ENCODE data around the gene DAND5. TPM values are rescaled to one million over a fixed set of nuclear protein-coding genes. Genes with fewer than 3 reads are reported as not detected.

DAND5 gene
- total RNA-seq, 1 donor = not detected

DNA sequence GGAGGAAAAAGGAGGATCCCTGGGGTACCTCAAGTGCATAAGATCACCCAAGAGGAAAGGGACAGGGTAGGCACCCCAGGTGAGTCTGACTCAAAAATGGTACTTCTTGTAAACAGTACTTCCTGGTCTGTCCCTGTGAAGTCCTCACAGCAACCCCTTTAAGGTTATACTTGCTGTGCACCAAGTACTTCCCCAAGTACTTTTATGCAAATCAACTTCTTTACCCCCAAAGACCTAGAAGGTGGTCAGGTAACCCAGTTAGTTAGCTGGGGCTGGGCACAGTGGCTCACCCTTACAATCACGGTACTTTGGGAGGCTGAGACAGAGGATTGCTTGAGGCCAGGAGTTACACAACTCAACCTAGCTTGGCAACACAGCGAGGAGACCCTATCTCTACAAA is 28.5 kb upstream of the DAND5 start:
- H3K79me2 ChIP-seq (ENCODE audit: insufficient read depth, low read length) = peaks cover 50% of the 10 kb centered on the region
- H3K27me3 ChIP-seq (ENCODE audit: insufficient read depth, low read length) = no peaks in the 10 kb centered on the region
- H3K36me3 ChIP-seq (ENCODE audit: insufficient read depth, low read length) = peaks cover 59% of the 10 kb centered on the region
- no peak overlapping the region for H2AFZ ChIP-seq (ENCODE audit: low read length)
- peak overlapping the region; percentile 87 for H3K27ac ChIP-seq (ENCODE audit: low read depth, low read length)
- peak; percentile 3 for DNase-seq (ENCODE audit: insufficient read length, low spot score, missing footprints)
- H3K4me3 ChIP-seq (ENCODE audit: insufficient read depth, low read length) = peak overlapping the region; percentile 100
- H3K9me3 ChIP-seq (ENCODE audit: low read depth, low read length) = no peaks in the 10 kb centered on the region
- peaks cover 29% of the 10 kb centered on the region for H3K4me1 ChIP-seq (ENCODE audit: insufficient read depth, low read length)
- H4K20me1 ChIP-seq (ENCODE audit: insufficient read depth, low read length) = peaks cover 54% of the 10 kb centered on the region
- TF ChIP-seq, protein P1, sequence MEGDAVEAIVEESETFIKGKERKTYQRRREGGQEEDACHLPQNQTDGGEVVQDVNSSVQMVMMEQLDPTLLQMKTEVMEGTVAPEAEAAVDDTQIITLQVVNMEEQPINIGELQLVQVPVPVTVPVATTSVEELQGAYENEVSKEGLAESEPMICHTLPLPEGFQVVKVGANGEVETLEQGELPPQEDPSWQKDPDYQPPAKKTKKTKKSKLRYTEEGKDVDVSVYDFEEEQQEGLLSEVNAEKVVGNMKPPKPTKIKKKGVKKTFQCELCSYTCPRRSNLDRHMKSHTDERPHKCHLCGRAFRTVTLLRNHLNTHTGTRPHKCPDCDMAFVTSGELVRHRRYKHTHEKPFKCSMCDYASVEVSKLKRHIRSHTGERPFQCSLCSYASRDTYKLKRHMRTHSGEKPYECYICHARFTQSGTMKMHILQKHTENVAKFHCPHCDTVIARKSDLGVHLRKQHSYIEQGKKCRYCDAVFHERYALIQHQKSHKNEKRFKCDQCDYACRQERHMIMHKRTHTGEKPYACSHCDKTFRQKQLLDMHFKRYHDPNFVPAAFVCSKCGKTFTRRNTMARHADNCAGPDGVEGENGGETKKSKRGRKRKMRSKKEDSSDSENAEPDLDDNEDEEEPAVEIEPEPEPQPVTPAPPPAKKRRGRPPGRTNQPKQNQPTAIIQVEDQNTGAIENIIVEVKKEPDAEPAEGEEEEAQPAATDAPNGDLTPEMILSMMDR (IDR thresholded peaks at IDR 0.05; ENCODE audit: extremely low read depth, low read depth, low read length) = no peak
- peak overlapping the region; percentile 93 for H3K4me2 ChIP-seq (ENCODE audit: insufficient read depth, low read length)

DNA sequence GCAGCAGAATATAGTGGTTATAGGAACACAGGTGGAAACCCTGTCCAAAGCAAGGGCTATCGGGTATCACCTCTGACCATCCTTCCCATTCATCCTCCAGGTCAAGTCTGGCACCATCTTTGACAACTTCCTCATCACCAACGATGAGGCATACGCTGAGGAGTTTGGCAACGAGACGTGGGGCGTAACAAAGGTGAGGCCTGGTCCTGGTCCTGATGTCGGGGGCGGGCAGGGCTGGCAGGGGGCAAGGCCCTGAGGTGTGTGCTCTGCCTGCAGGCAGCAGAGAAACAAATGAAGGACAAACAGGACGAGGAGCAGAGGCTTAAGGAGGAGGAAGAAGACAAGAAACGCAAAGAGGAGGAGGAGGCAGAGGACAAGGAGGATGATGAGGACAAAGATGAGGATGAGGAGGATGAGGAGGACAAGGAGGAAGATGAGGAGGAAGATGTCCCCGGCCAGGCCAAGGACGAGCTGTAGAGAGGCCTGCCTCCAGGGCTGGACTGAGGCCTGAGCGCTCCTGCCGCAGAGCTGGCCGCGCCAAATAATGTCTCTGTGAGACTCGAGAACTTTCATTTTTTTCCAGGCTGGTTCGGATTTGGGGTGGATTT is 25.8 kb upstream of the DAND5 start:
- peaks cover 27% of the 10 kb centered on the region for H3K4me1 ChIP-seq (ENCODE audit: insufficient read depth, low read length)
- H3K4me2 ChIP-seq (ENCODE audit: insufficient read depth, low read length) = peak overlapping the region; percentile 9
- peak; percentile 66 for DNase-seq (ENCODE audit: insufficient read length, low spot score, missing footprints)
- H3K4me3 ChIP-seq (ENCODE audit: insufficient read depth, low read length) = no peak overlapping the region
- no peak overlapping the region for H2AFZ ChIP-seq (ENCODE audit: low read length)
- peaks cover 69% of the 10 kb centered on the region for H3K36me3 ChIP-seq (ENCODE audit: insufficient read depth, low read length)
- H3K9me3 ChIP-seq (ENCODE audit: low read depth, low read length) = no peaks in the 10 kb centered on the region
- peaks cover 58% of the 10 kb centered on the region for H4K20me1 ChIP-seq (ENCODE audit: insufficient read depth, low read length)
- no peaks in the 10 kb centered on the region for H3K27me3 ChIP-seq (ENCODE audit: insufficient read depth, low read length)
- H3K27ac ChIP-seq (ENCODE audit: low read depth, low read length) = peak overlapping the region; percentile 7
- peaks cover 73% of the 10 kb centered on the region for H3K79me2 ChIP-seq (ENCODE audit: insufficient read depth, low read length)
- TF ChIP-seq, protein P1 (IDR thresholded peaks at IDR 0.05; ENCODE audit: extremely low read depth, low read depth, low read length) = no peak

DNA sequence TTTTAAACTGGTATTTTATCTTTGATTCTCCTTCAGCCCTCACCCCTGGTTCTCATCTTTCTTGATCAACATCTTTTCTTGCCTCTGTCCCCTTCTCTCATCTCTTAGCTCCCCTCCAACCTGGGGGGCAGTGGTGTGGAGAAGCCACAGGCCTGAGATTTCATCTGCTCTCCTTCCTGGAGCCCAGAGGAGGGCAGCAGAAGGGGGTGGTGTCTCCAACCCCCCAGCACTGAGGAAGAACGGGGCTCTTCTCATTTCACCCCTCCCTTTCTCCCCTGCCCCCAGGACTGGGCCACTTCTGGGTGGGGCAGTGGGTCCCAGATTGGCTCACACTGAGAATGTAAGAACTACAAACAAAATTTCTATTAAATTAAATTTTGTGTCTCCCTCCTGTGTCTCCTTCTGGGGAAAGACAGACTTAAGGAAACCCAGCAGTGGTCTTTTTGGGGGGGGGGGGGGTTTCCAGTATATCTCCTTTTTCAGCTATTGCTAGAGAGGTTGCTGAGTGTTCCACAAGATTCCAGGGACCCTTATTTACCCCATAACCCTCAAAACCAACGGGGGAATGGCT is 25.2 kb upstream of the DAND5 start:
- no peak overlapping the region for H3K4me3 ChIP-seq (ENCODE audit: insufficient read depth, low read length)
- no peaks in the 10 kb centered on the region for H3K27me3 ChIP-seq (ENCODE audit: insufficient read depth, low read length)
- peak overlapping the region; percentile 81 for H3K27ac ChIP-seq (ENCODE audit: low read depth, low read length)
- peaks cover 51% of the 10 kb centered on the region for H4K20me1 ChIP-seq (ENCODE audit: insufficient read depth, low read length)
- H3K4me1 ChIP-seq (ENCODE audit: insufficient read depth, low read length) = peaks cover 27% of the 10 kb centered on the region
- TF ChIP-seq, protein P1 (IDR thresholded peaks at IDR 0.05; ENCODE audit: extremely low read depth, low read depth, low read length) = no peak
- peaks cover 73% of the 10 kb centered on the region for H3K79me2 ChIP-seq (ENCODE audit: insufficient read depth, low read length)
- H3K4me2 ChIP-seq (ENCODE audit: insufficient read depth, low read length) = no peak overlapping the region
- H3K9me3 ChIP-seq (ENCODE audit: low read depth, low read length) = no peaks in the 10 kb centered on the region
- DNase-seq (ENCODE audit: insufficient read length, low spot score, missing footprints) = peak; percentile 50
- no peak overlapping the region for H2AFZ ChIP-seq (ENCODE audit: low read length)
- peaks cover 75% of the 10 kb centered on the region for H3K36me3 ChIP-seq (ENCODE audit: insufficient read depth, low read length)

DNA sequence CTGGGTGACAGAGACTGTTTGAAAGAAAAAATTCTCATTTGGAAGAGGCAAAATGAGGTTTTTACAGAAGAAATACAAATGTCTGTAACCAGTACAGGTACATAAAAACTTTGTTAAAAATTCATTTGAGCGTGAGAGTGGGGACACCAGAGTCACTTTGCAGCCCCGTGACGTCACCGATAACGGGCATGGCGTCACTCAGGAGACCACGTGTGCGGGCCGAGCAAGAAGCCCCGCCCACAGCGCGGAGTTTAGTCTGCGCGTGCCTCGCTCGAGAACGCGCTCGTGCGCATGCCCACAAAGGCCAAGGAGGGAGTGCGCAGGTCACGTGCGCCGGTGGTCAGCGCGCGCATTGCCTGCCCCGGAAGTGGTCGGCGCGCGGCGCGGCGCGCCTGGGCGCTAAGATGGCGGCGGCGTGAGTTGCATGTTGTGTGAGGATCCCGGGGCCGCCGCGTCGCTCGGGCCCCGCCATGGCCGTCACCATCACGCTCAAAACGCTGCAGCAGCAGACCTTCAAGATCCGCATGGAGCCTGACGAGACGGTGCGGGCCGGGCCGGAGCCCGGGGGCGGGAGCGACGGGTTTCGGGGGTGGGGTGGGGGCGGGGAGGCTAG is 23.8 kb upstream of the DAND5 start, which contains the start of gene RAD23A:
RAD23A (plus strand) TSS at position 384 of the 613 bp plus-strand sequence; CDS start at position 471, 87 bp downstream.
- H3K36me3 ChIP-seq (ENCODE audit: insufficient read depth, low read length) = peaks cover 76% of the 10 kb centered on the region
- TF ChIP-seq, protein P1 (IDR thresholded peaks at IDR 0.05; ENCODE audit: extremely low read depth, low read depth, low read length) = no peak
- H3K79me2 ChIP-seq (ENCODE audit: insufficient read depth, low read length) = peaks cover 70% of the 10 kb centered on the region

More for the DNA sequence above, 23.8 kb upstream of the DAND5 start, which contains the start of gene RAD23A:
- H3K4me3 ChIP-seq (ENCODE audit: insufficient read depth, low read length) = peak within 1 kb of the TSS; percentile 73
- peaks cover 37% of the 10 kb centered on the region for H4K20me1 ChIP-seq (ENCODE audit: insufficient read depth, low read length)
- peak; percentile 99 for DNase-seq (ENCODE audit: insufficient read length, low spot score, missing footprints)
- H3K9me3 ChIP-seq (ENCODE audit: low read depth, low read length) = no peaks in the 10 kb centered on the region
- no peaks in the 10 kb centered on the region for H3K27me3 ChIP-seq (ENCODE audit: insufficient read depth, low read length)
- H3K27ac ChIP-seq (ENCODE audit: low read depth, low read length) = peak within 1 kb of the TSS; percentile 81
- peaks cover 15% of the 10 kb centered on the region for H3K4me1 ChIP-seq (ENCODE audit: insufficient read depth, low read length)
- no peak within 1 kb of the TSS for H2AFZ ChIP-seq (ENCODE audit: low read length)
- H3K4me2 ChIP-seq (ENCODE audit: insufficient read depth, low read length) = peak within 1 kb of the TSS; percentile 93

Data from osteoblast (primary cell).